Panc1 (cell line): ENCODE measurements around the gene KCNE3. TPM values are rescaled to one million over a fixed set of nuclear protein-coding genes. Genes with fewer than 3 reads are reported as not detected.

Source experiments
- ATAC-seq: fragments of 200-7000 bp; cut with Tn5 transposase; 2 replicates; pipeline ENCODE4 v1.9.1; 2020; ENCODE audit warnings: mild to moderate bottlenecking, moderate library complexity
- BruUV-seq: library from RNA; stranded (reverse); fragments of 400-500 nt; replicated peaks from 2 replicates; lab custom pipeline; 2021; lab: Mats Ljungman, UMichigan
- CTCF ChIA-PET: fragments of 300-600 bp; sonication (Branson Sonifier 250); formaldehyde crosslinking; loops from one replicate; lab custom pipeline; 2022; ENCODE audit warnings: antibody characterized with exemption; lab: Charles Lee
- POLR2A ChIA-PET: fragments of 300-600 bp; sonication (Branson Sonifier 250); formaldehyde crosslinking; loops from one replicate; lab custom pipeline; 2022; ENCODE audit warnings: antibody characterized with exemption; lab: Charles Lee
- DNase-seq: peaks from one replicate; pipeline ENCODE4 v3.0.0-alpha.2; 2010; ENCODE audit warnings: low read depth, low spot score
- H3K27ac ChIP-seq: 2 replicates; pipeline ENCODE4 v1.5.1; 2011; ENCODE audit warnings: mild to moderate bottlenecking, low read length, inconsistent platforms
- H3K27me3 ChIP-seq: fragments of 200-500 bp; sonication (Bioruptor generic); 2 replicates; pipeline ENCODE4 v1.6.0; 2014; ENCODE audit warnings: low read length, inconsistent platforms; ENCODE audit not compliant: control insufficient read depth, insufficient read depth
- H3K36me3 ChIP-seq: fragments of 200-500 bp; sonication (Bioruptor generic); 2 replicates; pipeline ENCODE4 v1.5.1; 2014; ENCODE audit warnings: inconsistent platforms, mild to moderate bottlenecking, low read length, moderate library complexity; ENCODE audit not compliant: control insufficient read depth, insufficient read depth
- H3K4me1 ChIP-seq: 2 replicates; pipeline ENCODE4 v1.5.1; 2011; ENCODE audit warnings: inconsistent platforms, mild to moderate bottlenecking, low read length, moderate library complexity; ENCODE audit not compliant: control insufficient read depth, insufficient read depth
- H3K4me3 ChIP-seq, 2 experiments: 2 replicates each; pipeline ENCODE4 v1.5.1; 2011 to 2012; ENCODE audit warnings: low read depth in 2 of 2, low read length in 2 of 2, mild to moderate bottlenecking in 2 of 2, inconsistent platforms in 1 of 2, moderate library complexity in 1 of 2
- H3K9me3 ChIP-seq: fragments of 200-500 bp; sonication (Bioruptor generic); 2 replicates; pipeline ENCODE4 v1.5.1; 2014; ENCODE audit warnings: low read depth, mild to moderate bottlenecking, inconsistent platforms, low read length, moderate library complexity; ENCODE audit not compliant: control insufficient read depth, insufficient read depth
- POLR2AphosphoS5 ChIP-seq: IDR thresholded peaks from 2 replicates; pipeline ENCODE4 v1.6.1; 2012; ENCODE audit warnings: mild to moderate bottlenecking, low read depth, low read length, moderate library complexity
- REST ChIP-seq, 2 experiments: IDR thresholded peaks; 2 replicates each; pipeline ENCODE4 v1.6.1; 2011 to 2012; ENCODE audit warnings: low read depth in 2 of 2, control low read depth in 1 of 2, low read length in 1 of 2, mild to moderate bottlenecking in 1 of 2, moderate library complexity in 1 of 2; ENCODE audit not compliant: insufficient read depth in 1 of 2
- SIN3A ChIP-seq: IDR thresholded peaks from 2 replicates; pipeline ENCODE4 v1.6.1; 2012; ENCODE audit warnings: low read depth, mild to moderate bottlenecking, low read length, moderate library complexity, borderline replicate concordance; ENCODE audit not compliant: insufficient read depth
- TCF7L2 ChIP-seq: IDR thresholded peaks from 2 replicates; pipeline ENCODE4 v1.6.1; 2011; ENCODE audit warnings: mild to moderate bottlenecking, low read depth, low read length, inconsistent platforms
- in situ Hi-C: cut with HindIII; loops from 2 replicates; pipeline ENCODE4 v1.10.0; 2016; ENCODE audit warnings: low sequenced_read_pairs, low pct_unique_long_range_greater_than_20kb
- intact Hi-C: fragments of 100-400 bp; cut with micrococcal nuclease; formaldehyde crosslinking; loops from one replicate; pipeline ENCODE4 v1.10.0; 2022; ENCODE audit not compliant: unreplicated experiment
- total RNA-seq: library from RNA; stranded (reverse); gene quantifications from one replicate; pipeline ENCODE4 v1.2.1, GENCODE V29; 2021; ENCODE audit not compliant: unreplicated experiment
- TF ChIP-seq, protein P1 (sequence below): fragments of 450-650 bp; IDR thresholded peaks from 2 replicates; pipeline ENCODE4 v1.5.1; 2017; ENCODE audit warnings: mild to moderate bottlenecking

KCNE3 gene
- total RNA-seq, 1 experiment from 2014 or later = 0.15 TPM

GRCh38 chr11:74487875-74488274 lies 20.5 kb upstream of the KCNE3 start:
- intact Hi-C loops = no loop called here
- ATAC-seq = no peak

GRCh38 chr11:74485868-74486267 lies 18.5 kb upstream of the KCNE3 start:
- Histone ChIP-seq H3K27ac (no peak overlapping the region), H3K36me3 (no peaks in the 10 kb centered on the region), H3K4me1 (no peaks in the 10 kb centered on the region), H3K27me3 (no peaks in the 10 kb centered on the region; the same call in 1 of the 2 replicates), H3K4me3 (no peak overlapping the region), H3K9me3 (no peaks in the 10 kb centered on the region)
- intact Hi-C loops (no loop called here), in situ Hi-C loops (no loop called here)
- no peak for TF ChIP-seq SIN3A
- TF ChIP-seq TCF7L2 = no peak
- no peak for TF ChIP-seq POLR2AphosphoS5
- TF ChIP-seq, protein P1, sequence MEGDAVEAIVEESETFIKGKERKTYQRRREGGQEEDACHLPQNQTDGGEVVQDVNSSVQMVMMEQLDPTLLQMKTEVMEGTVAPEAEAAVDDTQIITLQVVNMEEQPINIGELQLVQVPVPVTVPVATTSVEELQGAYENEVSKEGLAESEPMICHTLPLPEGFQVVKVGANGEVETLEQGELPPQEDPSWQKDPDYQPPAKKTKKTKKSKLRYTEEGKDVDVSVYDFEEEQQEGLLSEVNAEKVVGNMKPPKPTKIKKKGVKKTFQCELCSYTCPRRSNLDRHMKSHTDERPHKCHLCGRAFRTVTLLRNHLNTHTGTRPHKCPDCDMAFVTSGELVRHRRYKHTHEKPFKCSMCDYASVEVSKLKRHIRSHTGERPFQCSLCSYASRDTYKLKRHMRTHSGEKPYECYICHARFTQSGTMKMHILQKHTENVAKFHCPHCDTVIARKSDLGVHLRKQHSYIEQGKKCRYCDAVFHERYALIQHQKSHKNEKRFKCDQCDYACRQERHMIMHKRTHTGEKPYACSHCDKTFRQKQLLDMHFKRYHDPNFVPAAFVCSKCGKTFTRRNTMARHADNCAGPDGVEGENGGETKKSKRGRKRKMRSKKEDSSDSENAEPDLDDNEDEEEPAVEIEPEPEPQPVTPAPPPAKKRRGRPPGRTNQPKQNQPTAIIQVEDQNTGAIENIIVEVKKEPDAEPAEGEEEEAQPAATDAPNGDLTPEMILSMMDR = no peak
- TF ChIP-seq REST (IDR thresholded peaks at IDR 0.05; ENCODE audit: insufficient read depth in 1 of 2, low read depth in 2 of 2, low read length in 1 of 2) = no peak
- ChIA-PET CTCF (no interaction called here), POLR2A (interaction anchor here (0.7 kb wide), 1 partner anchor 80 kb away, joined by 3 read pairs; no protein-coding TSS in a partner anchor)
- ATAC-seq = no peak
- no TSS peak for BruUV-seq
- DNase-seq = no peak

More at GRCh38 chr11:74487875-74488274, 20.5 kb upstream of the KCNE3 start:
- no TSS peak for BruUV-seq
- H3K9me3 ChIP-seq = no peaks in the 10 kb centered on the region
- in situ Hi-C loops = no loop called here
- H3K4me3 ChIP-seq = no peak overlapping the region
- H3K36me3 ChIP-seq = no peaks in the 10 kb centered on the region
- CTCF ChIA-PET = no interaction called here
- H3K27me3 ChIP-seq = no peaks in the 10 kb centered on the region; the same call in 1 of the 2 replicates
- POLR2A ChIA-PET = no interaction called here
- DNase-seq = no peak
- H3K27ac ChIP-seq = no peak overlapping the region
- TF ChIP-seq SIN3A (no peak), POLR2AphosphoS5 (no peak)
- TF ChIP-seq, protein P1 = peak; percentile 59
- H3K4me1 ChIP-seq = peaks cover 5% of the 10 kb centered on the region
